HepG2 (cell line): ENCODE results near the gene SLC16A11. TPM values are rescaled to one million over a fixed set of nuclear protein-coding genes. Genes with fewer than 3 reads are reported as not detected.

Source experiments
- ATAC-seq: fragments of 200-7000 bp; cut with Tn5 transposase; 3 replicates; pipeline ENCODE4 v1.9.1; 2020; ENCODE audit warnings: mild to moderate bottlenecking, moderate library complexity
- BruUV-seq: library from RNA; stranded (reverse); fragments of 400-500 nt; replicated peaks from 2 replicates; lab custom pipeline; 2021; lab: Mats Ljungman, UMichigan
- CTCF ChIA-PET: fragments of 300-600 bp; formaldehyde crosslinking; extraction: SDS; loops from one replicate; lab custom pipeline; 2021; ENCODE audit warnings: low total read pairs, inconsistent platforms, low intra/inter-chr PET ratio; lab: Yijun Ruan, JAX
- POLR2A ChIA-PET: fragments of 350-600 bp; sonication (Branson Sonifier 250); formaldehyde crosslinking; loops from one replicate; lab custom pipeline; 2020; ENCODE audit warnings: antibody characterized with exemption, inconsistent platforms; lab: Yijun Ruan, JAX
- DNase-seq: peaks from one replicate; pipeline ENCODE4 v3.0.0-alpha.2; 2015; ENCODE audit warnings: low spot score
- FAIRE-seq: peaks from 3 replicates; lab custom pipeline; 2011; peaks lifted over from hg19 to GRCh38; lab: Jason Lieb, UNC
- H2AFZ ChIP-seq: one replicate; pipeline ENCODE4 v1.6.1; 2011; ENCODE audit warnings: low read length, inconsistent platforms
- H3K27ac ChIP-seq: fragments of 300-600 bp; 3 replicates; pipeline ENCODE4 v1.8.0; 2011; ENCODE audit warnings: mixed run types, mild to moderate bottlenecking, mixed read lengths, low read length, inconsistent platforms; ENCODE audit not compliant: insufficient read depth; ENCODE audit errors: extremely low read length
- H3K27me3 ChIP-seq, 2 experiments: fragments of 200-600 bp in 1 of 2; 2 replicates in 1 of 2; 3 replicates in 1 of 2; pipeline versions ENCODE4 v1.6.0 to v1.8.0; 2011; ENCODE audit warnings: low read length in 2 of 2, mild to moderate bottlenecking in 2 of 2, moderate library complexity in 2 of 2, inconsistent platforms in 1 of 2; ENCODE audit not compliant: insufficient read depth in 2 of 2, control insufficient read depth in 1 of 2
- H3K36me3 ChIP-seq, 2 experiments: fragments of 200-600 bp in 1 of 2; replicated peaks in 1 of 2; 2 replicates in 1 of 2; 3 replicates in 1 of 2; pipeline versions ENCODE4 v1.5.1 to v1.8.0; 2011; ENCODE audit warnings: low read length in 2 of 2, inconsistent platforms in 1 of 2; ENCODE audit not compliant: insufficient read depth in 2 of 2, control insufficient read depth in 1 of 2
- H3K4me1 ChIP-seq: 2 replicates; pipeline ENCODE4 v1.5.1; 2012; ENCODE audit warnings: low read length, inconsistent platforms; ENCODE audit not compliant: insufficient read depth
- H3K4me2 ChIP-seq: 2 replicates; pipeline ENCODE4 v1.6.0; 2011; ENCODE audit warnings: low read depth, low read length, inconsistent platforms
- H3K4me3 ChIP-seq, 3 experiments: fragments of 200-600 bp in 1 of 3; sonication (generic), shearing (Covaris generic) in 1 of 3; replicated peaks in 1 of 3; 2 replicates each; pipeline ENCODE4 v1.5.1; 2011 to 2016; ENCODE audit warnings: low read length in 3 of 3, inconsistent platforms in 2 of 3, low read depth in 2 of 3, mild to moderate bottlenecking in 2 of 3, control low read depth in 1 of 3, mixed read lengths in 1 of 3; ENCODE audit not compliant: insufficient read depth in 1 of 3
- H3K79me2 ChIP-seq: one replicate; pipeline ENCODE4 v1.6.1; 2011; ENCODE audit warnings: low read length, inconsistent platforms; ENCODE audit not compliant: insufficient read depth
- H3K9ac ChIP-seq: 2 replicates; pipeline ENCODE4 v1.6.0; 2011; ENCODE audit warnings: mild to moderate bottlenecking, low read depth, low read length, inconsistent platforms; ENCODE audit not compliant: insufficient read depth
- H3K9me3 ChIP-seq: 2 replicates; pipeline ENCODE4 v1.5.1; 2012; ENCODE audit warnings: mild to moderate bottlenecking, low read length
- H4K20me1 ChIP-seq: 2 replicates; pipeline ENCODE4 v1.6.0; 2011; ENCODE audit warnings: inconsistent platforms, mild to moderate bottlenecking, low read length, moderate library complexity; ENCODE audit not compliant: insufficient read depth
- ATF6 ChIP-seq: sonication (generic); formaldehyde crosslinking; conservative IDR thresholded peaks from 2 replicates; pipeline ENCODE4 v1.4.0; 2020; ENCODE audit warnings: missing genetic modification reagents
- DMAP1 ChIP-seq: IDR thresholded peaks from 2 replicates; pipeline ENCODE4 v1.6.1; 2016
- KDM3A ChIP-seq: IDR thresholded peaks from 2 replicates; pipeline ENCODE4 v1.6.1; 2018; ENCODE audit warnings: low read depth, missing compliant biosample characterization
- KLF9 ChIP-seq: IDR thresholded peaks from 2 replicates; pipeline ENCODE4 v1.6.1; 2016; ENCODE audit warnings: low read depth
- MTA1 ChIP-seq: sonication (generic); formaldehyde crosslinking; IDR thresholded peaks from 2 replicates; pipeline ENCODE4 v1.4.0; 2020; ENCODE audit warnings: missing genetic modification reagents, mild to moderate bottlenecking, borderline replicate concordance
- NCOA5 ChIP-seq: sonication (generic); formaldehyde crosslinking; IDR thresholded peaks from 2 replicates; pipeline ENCODE4 v1.4.0; 2020; ENCODE audit warnings: missing genetic modification reagents
- NR2F6 ChIP-seq, 2 experiments: IDR thresholded peaks; 2 replicates each; pipeline ENCODE4 v1.6.1; 2016; ENCODE audit warnings: antibody characterized with exemption in 1 of 2, mild to moderate bottlenecking in 1 of 2
- RBM39 ChIP-seq: fragments of 200-400 bp; formaldehyde crosslinking; IDR thresholded peaks from one replicate; pipeline ENCODE4 v1.6.1; 2018; ENCODE audit warnings: antibody characterized with exemption, mild to moderate bottlenecking, low read depth, low read length; ENCODE audit not compliant: poor library complexity, severe bottlenecking
- RELA ChIP-seq: sonication (generic); formaldehyde crosslinking; IDR thresholded peaks from 2 replicates; pipeline ENCODE4 v1.4.0; 2020; ENCODE audit warnings: missing genetic modification reagents
- SUZ12 ChIP-seq: fragments of 150-350 bp; IDR thresholded peaks from 2 replicates; pipeline ENCODE4 v1.6.1; 2014; ENCODE audit warnings: low read depth, low read length
- TAF15 ChIP-seq: fragments of 200-400 bp; formaldehyde crosslinking; IDR thresholded peaks from one replicate; pipeline ENCODE4 v1.6.1; 2018; ENCODE audit warnings: mild to moderate bottlenecking, low read depth, low read length; ENCODE audit not compliant: poor library complexity, severe bottlenecking
- TRAFD1 ChIP-seq: sonication (generic); formaldehyde crosslinking; IDR thresholded peaks from 2 replicates; pipeline ENCODE4 v1.5.1; 2020; ENCODE audit warnings: missing genetic modification reagents, mild to moderate bottlenecking, borderline replicate concordance
- ZBTB21 ChIP-seq: sonication (generic); formaldehyde crosslinking; IDR thresholded peaks from 2 replicates; pipeline ENCODE4 v1.4.0; 2020; ENCODE audit warnings: missing genetic modification reagents
- ZNF136 ChIP-seq: sonication (generic); formaldehyde crosslinking; IDR thresholded peaks from 2 replicates; pipeline ENCODE4 v1.8.1; 2022; ENCODE audit warnings: low read depth, mild to moderate bottlenecking, moderate library complexity, missing genetic modification reagents
- ZNF205 ChIP-seq: IDR thresholded peaks from 2 replicates; pipeline ENCODE4 v1.6.1; 2018; ENCODE audit warnings: missing biosample characterization, missing genetic modification reagents
- ZNF333 ChIP-seq: sonication (generic); formaldehyde crosslinking; IDR thresholded peaks from 2 replicates; pipeline ENCODE4 v1.4.0; 2020; ENCODE audit warnings: mild to moderate bottlenecking, missing genetic modification reagents, borderline replicate concordance
- ZNF383 ChIP-seq: sonication (generic); formaldehyde crosslinking; IDR thresholded peaks from 2 replicates; pipeline ENCODE4 v1.4.0; 2020; ENCODE audit warnings: missing genetic modification reagents, mild to moderate bottlenecking, borderline replicate concordance
- WGBS: methylation state at CpG from one replicate; pipeline ENCODE4 v1.1.6; 2017; ENCODE audit warnings: low lambda C conversion rate; 5-methylcytosine and 5-hydroxymethylcytosine counted together
- in situ Hi-C: cut with HindIII; loops from 2 replicates; pipeline ENCODE4 v1.10.0; 2017; ENCODE audit warnings: low pct_unique_long_range_greater_than_20kb; ENCODE audit not compliant: extremely low pct_ligation_motif_present
- intact Hi-C: fragments of 100-400 bp; cut with micrococcal nuclease; formaldehyde crosslinking; loops from one replicate; pipeline ENCODE4 v1.10.0; 2022; ENCODE audit not compliant: unreplicated experiment
- polyA plus RNA-seq, 8 experiments: library from polyadenylated mRNA; depleted of rRNA in 3 of 8; stranded (reverse) in 7 of 8; unstranded in 1 of 8; fragments of >200 nt; fragmentation: Illumina TruSeq in 4 of 8; extraction: Trizol in 4 of 8; gene quantifications; 2 replicates each; pipeline versions ENCODE4 v1.2.1 to v1.2.3, GENCODE V29; 2011 to 2016; ENCODE audit warnings: low read depth in 4 of 8, missing spikeins in 1 of 8, mixed read lengths in 1 of 8; ENCODE audit not compliant: insufficient read depth in 1 of 8
- total RNA-seq, 5 experiments: library from RNA; depleted of rRNA; stranded (reverse); fragments of >200 nt; fragmentation: Illumina TruSeq; extraction: Trizol; gene quantifications; 2 replicates each; pipeline ENCODE4 v1.2.3, GENCODE V29; 2016; ENCODE audit warnings: low read depth in 1 of 5

Gene SLC16A11
- total and polyA plus RNA-seq, 2 of the 13 experiments (the other 11 are each of a cell fraction or from before 2014, with no cell fraction given): not detected

GRCh38 chr17:6997171-6997570 is 46.7 kb downstream of the SLC16A11 start:
- no peaks in the 10 kb centered on the region for H3K9me3 ChIP-seq
- H4K20me1 ChIP-seq: no peaks in the 10 kb centered on the region
- H3K4me2 ChIP-seq: no peak overlapping the region
- ATAC-seq: no peak
- in situ Hi-C loops: no loop called here
- H3K4me1 ChIP-seq: no peaks in the 10 kb centered on the region
- FAIRE-seq: no peak
- ChIA-PET POLR2A (no interaction called here), CTCF (no interaction called here)
- H2AFZ ChIP-seq: no peak overlapping the region
- H3K79me2 ChIP-seq: no peaks in the 10 kb centered on the region
- no peak overlapping the region for H3K4me3 ChIP-seq
- H3K9ac ChIP-seq: no peak overlapping the region
- WGBS: 84% methylated on average over 8 of the region's 8 CpGs
- TF ChIP-seq TRAFD1 (CRISPR knock-in tag) (no peak), TAF15 (no peak), ZBTB21 (CRISPR knock-in tag) (no peak), NR2F6 (IDR thresholded peaks at IDR 0.05) (no peak), NR2F6 (CRISPR knock-in tag; IDR thresholded peaks at IDR 0.05) (no peak), KDM3A (CRISPR knock-in tag) (no peak), KLF9 (CRISPR knock-in tag) (no peak), ZNF205 (CRISPR knock-in tag) (no peak), ZNF333 (CRISPR knock-in tag) (no peak), NCOA5 (no peak), ZNF383 (CRISPR knock-in tag) (no peak), RELA (no peak), RBM39 (no peak), SUZ12 (no peak), ATF6 (CRISPR knock-in tag) (no peak), DMAP1 (CRISPR knock-in tag) (no peak), ZNF136 (no peak), MTA1 (CRISPR knock-in tag) (no peak)
- TF ChIP-seq, all 625 proteins: peak for 0
- Histone ChIP-seq H3K36me3 (peaks cover 11 to 34% of the 10 kb centered on the region in 2 experiments; a peak in 4 of 5 replicates), H3K27ac (no peak overlapping the region), H3K27me3 (no peaks in the 10 kb centered on the region)
- no TSS peak for BruUV-seq
- DNase-seq: no peak
- intact Hi-C loops: no loop called here
